Hepatocyte (in vitro differentiated cells): Measurements from ENCODE around the gene KCNK17. TPM values are rescaled to one million over a fixed set of nuclear protein-coding genes. Genes with fewer than 3 reads are reported as not detected.

ENCODE experiments used
- DNase-seq: peaks from one replicate; pipeline ENCODE4 v3.0.0-alpha.2; 2016; ENCODE audit warnings: low spot score
- H2AFZ ChIP-seq: fragments of 200-600 bp; sonication (generic); 2 replicates; pipeline ENCODE4 v1.6.0; 2016; ENCODE audit warnings: antibody characterized with exemption, mild to moderate bottlenecking
- H3K27ac ChIP-seq: fragments of 200-600 bp; sonication (generic); 2 replicates; pipeline ENCODE4 v1.5.1; 2016; ENCODE audit warnings: mild to moderate bottlenecking
- H3K27me3 ChIP-seq: fragments of 200-600 bp; sonication (generic); 2 replicates; pipeline ENCODE4 v1.6.1; 2016
- H3K36me3 ChIP-seq: fragments of 200-600 bp; sonication (generic); replicated peaks from 2 replicates; pipeline ENCODE4 v1.5.1; 2016; ENCODE audit warnings: low read depth; ENCODE audit not compliant: insufficient read depth
- H3K4me1 ChIP-seq: fragments of 200-600 bp; sonication (generic); 2 replicates; pipeline ENCODE4 v1.5.1; 2016; ENCODE audit warnings: mild to moderate bottlenecking, moderate library complexity; ENCODE audit not compliant: insufficient read depth
- H3K4me2 ChIP-seq: fragments of 200-600 bp; sonication (generic); 2 replicates; pipeline ENCODE4 v1.6.0; 2016
- H3K4me3 ChIP-seq: fragments of 200-600 bp; sonication (generic); 2 replicates; pipeline ENCODE4 v1.5.1; 2016; ENCODE audit warnings: mild to moderate bottlenecking
- H3K79me2 ChIP-seq: fragments of 200-600 bp; sonication (generic); 2 replicates; pipeline ENCODE4 v1.6.0; 2017; ENCODE audit warnings: mild to moderate bottlenecking
- H3K9me2 ChIP-seq: fragments of 200-600 bp; sonication (generic); replicated peaks from 2 replicates; pipeline ENCODE4 v1.6.0; 2017; ENCODE audit warnings: mild to moderate bottlenecking; ENCODE audit not compliant: insufficient read depth
- H3K9me3 ChIP-seq: fragments of 200-600 bp; sonication (generic); 2 replicates; pipeline ENCODE4 v1.5.1; 2016; ENCODE audit warnings: low read depth, mild to moderate bottlenecking
- H4K20me1 ChIP-seq: fragments of 200-600 bp; sonication (generic); 2 replicates; pipeline ENCODE4 v1.6.0; 2016; ENCODE audit warnings: mild to moderate bottlenecking; ENCODE audit not compliant: insufficient read depth, poor library complexity, severe bottlenecking
- EZH2 ChIP-seq: fragments of 200-600 bp; sonication (generic); IDR thresholded peaks from 2 replicates; pipeline ENCODE4 v1.6.1; 2016; ENCODE audit warnings: antibody characterized with exemption, mild to moderate bottlenecking, borderline replicate concordance
- EZH2phosphoT487 ChIP-seq: fragments of 200-600 bp; sonication (generic); IDR thresholded peaks from one replicate; pipeline ENCODE4 v1.6.1; 2018; ENCODE audit warnings: antibody characterized with exemption, mild to moderate bottlenecking, low read depth, moderate library complexity; ENCODE audit not compliant: unreplicated experiment, severe bottlenecking
- WGBS: methylation state at CpG from one replicate; pipeline ENCODE4 v1.1.6; 2016; ENCODE audit warnings: low lambda C conversion rate; ENCODE audit errors: missing lambda C conversion rate; 5-methylcytosine and 5-hydroxymethylcytosine counted together
- polyA plus RNA-seq: library from polyadenylated mRNA; unstranded; fragments of >200 nt; fragmentation: Nextera tagmentation; extraction: Ambion mirVana; gene quantifications from 2 replicates; pipeline ENCODE4 v1.2.1, GENCODE V29; 2016
- total RNA-seq: library from RNA; depleted of rRNA; stranded (reverse); fragments of >200 nt; gene quantifications from 2 replicates; pipeline ENCODE4 v1.2.3, GENCODE V29; 2014
- TF ChIP-seq, protein P1 (sequence below): fragments of 200-600 bp; sonication (generic); IDR thresholded peaks from 2 replicates; pipeline ENCODE4 v1.5.1; 2016; ENCODE audit warnings: antibody characterized with exemption, mild to moderate bottlenecking; ENCODE audit not compliant: poor library complexity

The KCNK17 gene
- total and polyA plus RNA-seq, 2 experiments from 2014 or later = not detected

DNA sequence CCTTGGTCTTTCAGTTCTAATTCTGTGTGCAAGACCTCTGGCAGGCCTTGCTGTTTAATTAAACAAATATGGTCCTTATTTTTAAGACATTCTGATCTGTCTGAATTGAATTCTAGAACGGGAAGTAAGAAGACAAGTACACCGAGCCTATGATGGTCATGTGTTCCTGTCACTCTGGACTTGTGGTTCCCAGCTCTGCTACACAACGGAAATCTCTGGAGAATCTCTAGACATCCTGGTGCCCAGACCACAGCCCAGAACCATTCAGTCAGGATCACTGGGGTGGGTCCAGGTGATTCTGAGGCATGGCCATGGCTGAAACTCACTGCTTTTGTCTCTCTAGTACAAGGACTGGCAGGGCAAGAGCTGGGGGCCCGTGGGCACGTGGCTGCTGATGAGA is 24.2 kb upstream of the KCNK17 start:
- Histone ChIP-seq H3K79me2 (no peaks in the 10 kb centered on the region), H3K27ac (no peak overlapping the region), H3K4me1 (peaks cover 6% of the 10 kb centered on the region), H3K4me3 (no peak overlapping the region), H3K27me3 (peaks cover 8% of the 10 kb centered on the region), H3K36me3 (no peaks in the 10 kb centered on the region), H3K9me3 (no peaks in the 10 kb centered on the region), H3K9me2 (no peaks in the 10 kb centered on the region), H2AFZ (no peak overlapping the region), H4K20me1 (no peaks in the 10 kb centered on the region), H3K4me2 (no peak overlapping the region)
- DNase-seq = no peak
- TF ChIP-seq, protein P1, sequence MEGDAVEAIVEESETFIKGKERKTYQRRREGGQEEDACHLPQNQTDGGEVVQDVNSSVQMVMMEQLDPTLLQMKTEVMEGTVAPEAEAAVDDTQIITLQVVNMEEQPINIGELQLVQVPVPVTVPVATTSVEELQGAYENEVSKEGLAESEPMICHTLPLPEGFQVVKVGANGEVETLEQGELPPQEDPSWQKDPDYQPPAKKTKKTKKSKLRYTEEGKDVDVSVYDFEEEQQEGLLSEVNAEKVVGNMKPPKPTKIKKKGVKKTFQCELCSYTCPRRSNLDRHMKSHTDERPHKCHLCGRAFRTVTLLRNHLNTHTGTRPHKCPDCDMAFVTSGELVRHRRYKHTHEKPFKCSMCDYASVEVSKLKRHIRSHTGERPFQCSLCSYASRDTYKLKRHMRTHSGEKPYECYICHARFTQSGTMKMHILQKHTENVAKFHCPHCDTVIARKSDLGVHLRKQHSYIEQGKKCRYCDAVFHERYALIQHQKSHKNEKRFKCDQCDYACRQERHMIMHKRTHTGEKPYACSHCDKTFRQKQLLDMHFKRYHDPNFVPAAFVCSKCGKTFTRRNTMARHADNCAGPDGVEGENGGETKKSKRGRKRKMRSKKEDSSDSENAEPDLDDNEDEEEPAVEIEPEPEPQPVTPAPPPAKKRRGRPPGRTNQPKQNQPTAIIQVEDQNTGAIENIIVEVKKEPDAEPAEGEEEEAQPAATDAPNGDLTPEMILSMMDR = no peak
- no peak for TF ChIP-seq EZH2phosphoT487
- TF ChIP-seq EZH2 = no peak
- 87% methylated on average over 5 of the region's 5 CpGs for WGBS

DNA sequence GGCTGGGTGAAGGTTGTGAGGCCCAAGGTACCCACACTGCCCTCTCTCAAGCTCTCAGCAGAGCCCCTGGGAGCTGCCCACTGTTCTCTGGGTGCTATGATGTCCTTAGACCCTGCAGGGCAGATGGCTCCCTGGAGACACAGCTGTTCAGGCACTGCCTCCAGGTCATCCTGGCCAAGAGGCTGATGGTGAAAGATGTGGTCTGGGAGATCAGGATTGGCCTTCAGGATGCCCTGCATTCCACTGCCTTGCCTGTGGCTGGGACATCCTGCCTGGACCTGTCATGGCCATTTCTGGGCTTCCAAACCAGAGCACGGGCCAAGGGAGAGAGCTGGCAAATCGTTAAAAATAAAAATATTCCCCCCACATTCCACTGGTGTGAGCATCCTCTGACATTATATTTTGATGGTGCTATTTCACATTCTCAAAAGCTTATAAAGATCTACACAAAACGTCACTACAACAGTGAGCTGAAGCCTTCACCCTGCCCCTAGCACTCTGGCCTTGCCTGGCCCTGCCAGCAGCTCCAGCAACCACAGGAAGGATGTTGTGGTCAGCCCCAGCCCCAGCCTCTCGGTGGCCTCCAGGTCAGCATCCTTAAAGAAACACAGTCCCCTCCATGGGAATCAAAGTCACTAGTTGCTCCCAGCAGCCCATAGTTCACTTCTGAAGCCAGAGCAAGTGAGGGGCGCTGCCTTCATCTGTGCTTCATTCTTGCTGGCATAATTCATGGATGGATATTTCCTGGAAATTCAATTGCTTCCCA is 21.7 kb upstream of the KCNK17 start:
- Histone ChIP-seq H3K4me3 (no peak overlapping the region), H3K79me2 (no peaks in the 10 kb centered on the region), H3K9me2 (no peaks in the 10 kb centered on the region), H4K20me1 (no peaks in the 10 kb centered on the region), H3K4me2 (no peak overlapping the region), H3K36me3 (no peaks in the 10 kb centered on the region), H3K27me3 (no peaks in the 10 kb centered on the region), H3K4me1 (peaks cover 6% of the 10 kb centered on the region), H3K27ac (no peak overlapping the region), H2AFZ (no peak overlapping the region), H3K9me3 (no peaks in the 10 kb centered on the region)
- 72% methylated on average over 5 of the region's 5 CpGs for WGBS
- TF ChIP-seq, protein P1 = no peak
- TF ChIP-seq EZH2 (no peak), EZH2phosphoT487 (no peak)
- DNase-seq = no peak

DNA sequence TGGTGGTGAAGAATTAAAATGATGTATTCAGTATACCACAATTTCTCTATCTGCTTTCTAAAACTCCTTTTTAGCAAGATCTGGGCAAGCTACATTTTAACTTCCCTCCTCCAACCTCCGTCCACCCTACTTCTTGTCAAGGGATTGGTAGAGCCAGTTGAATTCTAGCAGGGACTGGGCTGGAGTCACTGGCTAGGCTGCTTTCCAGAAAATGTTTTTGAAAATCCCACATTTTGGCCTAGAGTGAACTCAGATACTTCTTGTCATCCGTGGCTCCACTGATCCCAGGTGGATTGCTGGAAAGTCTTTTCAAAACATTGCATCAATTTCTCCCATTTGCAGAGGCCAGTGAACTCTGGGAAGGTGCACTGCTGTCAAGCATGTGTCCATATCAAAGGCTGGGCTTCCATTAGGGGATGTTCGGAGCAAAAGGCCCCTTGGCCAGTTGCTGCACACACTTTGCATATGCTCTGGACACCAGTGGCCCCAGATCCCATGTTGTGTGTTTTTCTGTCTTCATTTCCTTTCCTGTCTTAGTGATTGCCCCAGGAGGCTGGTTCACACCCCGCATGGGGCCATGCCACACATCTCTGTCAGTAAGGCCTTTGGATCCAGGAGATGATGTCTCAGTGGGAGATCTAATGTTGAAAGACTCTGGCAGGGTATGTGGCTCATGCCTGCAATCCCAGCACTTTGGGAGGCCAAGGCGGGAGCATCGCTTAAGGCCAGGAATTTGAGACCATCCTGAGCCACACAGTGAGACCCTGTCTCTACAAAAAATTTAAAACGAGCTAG is 19.6 kb upstream of the KCNK17 start:
- Histone ChIP-seq H3K36me3 (no peaks in the 10 kb centered on the region), H4K20me1 (no peaks in the 10 kb centered on the region), H3K27ac (no peak overlapping the region), H3K4me1 (no peaks in the 10 kb centered on the region), H3K9me3 (no peaks in the 10 kb centered on the region), H3K4me3 (no peak overlapping the region), H2AFZ (no peak overlapping the region), H3K79me2 (no peaks in the 10 kb centered on the region), H3K27me3 (no peaks in the 10 kb centered on the region), H3K9me2 (no peaks in the 10 kb centered on the region), H3K4me2 (no peak overlapping the region)
- DNase-seq = no peak
- TF ChIP-seq EZH2phosphoT487 (no peak), EZH2 (no peak)
- TF ChIP-seq, protein P1 = no peak
- 85% methylated on average over 7 of the region's 7 CpGs for WGBS
